Panc1 (cell line): ENCODE results near the gene MYO1E. TPM values are rescaled to one million over a fixed set of nuclear protein-coding genes. Genes with fewer than 3 reads are reported as not detected.
A peak's percentile ranks its signal among the peaks of the same experiment; 100 is the strongest.

Source experiments
- ATAC-seq: fragments of 200-7000 bp; cut with Tn5 transposase; 2 replicates; pipeline ENCODE4 v1.9.1; 2020; ENCODE audit warnings: mild to moderate bottlenecking, moderate library complexity
- BruUV-seq: library from RNA; stranded (reverse); fragments of 400-500 nt; replicated peaks from 2 replicates; lab custom pipeline; 2021; lab: Mats Ljungman, UMichigan
- CTCF ChIA-PET: fragments of 300-600 bp; sonication (Branson Sonifier 250); formaldehyde crosslinking; loops from one replicate; lab custom pipeline; 2022; ENCODE audit warnings: antibody characterized with exemption; lab: Charles Lee
- POLR2A ChIA-PET: fragments of 300-600 bp; sonication (Branson Sonifier 250); formaldehyde crosslinking; loops from one replicate; lab custom pipeline; 2022; ENCODE audit warnings: antibody characterized with exemption; lab: Charles Lee
- DNase-seq: peaks from one replicate; pipeline ENCODE4 v3.0.0-alpha.2; 2010; ENCODE audit warnings: low read depth, low spot score
- H3K27ac ChIP-seq: 2 replicates; pipeline ENCODE4 v1.5.1; 2011; ENCODE audit warnings: mild to moderate bottlenecking, low read length, inconsistent platforms
- H3K27me3 ChIP-seq: fragments of 200-500 bp; sonication (Bioruptor generic); 2 replicates; pipeline ENCODE4 v1.6.0; 2014; ENCODE audit warnings: low read length, inconsistent platforms; ENCODE audit not compliant: control insufficient read depth, insufficient read depth
- H3K36me3 ChIP-seq: fragments of 200-500 bp; sonication (Bioruptor generic); 2 replicates; pipeline ENCODE4 v1.5.1; 2014; ENCODE audit warnings: inconsistent platforms, mild to moderate bottlenecking, low read length, moderate library complexity; ENCODE audit not compliant: control insufficient read depth, insufficient read depth
- H3K4me1 ChIP-seq: 2 replicates; pipeline ENCODE4 v1.5.1; 2011; ENCODE audit warnings: inconsistent platforms, mild to moderate bottlenecking, low read length, moderate library complexity; ENCODE audit not compliant: control insufficient read depth, insufficient read depth
- H3K4me3 ChIP-seq, 2 experiments: 2 replicates each; pipeline ENCODE4 v1.5.1; 2011 to 2012; ENCODE audit warnings: low read depth in 2 of 2, low read length in 2 of 2, mild to moderate bottlenecking in 2 of 2, inconsistent platforms in 1 of 2, moderate library complexity in 1 of 2
- H3K9me3 ChIP-seq: fragments of 200-500 bp; sonication (Bioruptor generic); 2 replicates; pipeline ENCODE4 v1.5.1; 2014; ENCODE audit warnings: low read depth, mild to moderate bottlenecking, inconsistent platforms, low read length, moderate library complexity; ENCODE audit not compliant: control insufficient read depth, insufficient read depth
- POLR2AphosphoS5 ChIP-seq: IDR thresholded peaks from 2 replicates; pipeline ENCODE4 v1.6.1; 2012; ENCODE audit warnings: mild to moderate bottlenecking, low read depth, low read length, moderate library complexity
- SIN3A ChIP-seq: IDR thresholded peaks from 2 replicates; pipeline ENCODE4 v1.6.1; 2012; ENCODE audit warnings: low read depth, mild to moderate bottlenecking, low read length, moderate library complexity, borderline replicate concordance; ENCODE audit not compliant: insufficient read depth
- TCF7L2 ChIP-seq: IDR thresholded peaks from 2 replicates; pipeline ENCODE4 v1.6.1; 2011; ENCODE audit warnings: mild to moderate bottlenecking, low read depth, low read length, inconsistent platforms
- in situ Hi-C: cut with HindIII; loops from 2 replicates; pipeline ENCODE4 v1.10.0; 2016; ENCODE audit warnings: low sequenced_read_pairs, low pct_unique_long_range_greater_than_20kb
- intact Hi-C: fragments of 100-400 bp; cut with micrococcal nuclease; formaldehyde crosslinking; loops from one replicate; pipeline ENCODE4 v1.10.0; 2022; ENCODE audit not compliant: unreplicated experiment
- total RNA-seq: library from RNA; stranded (reverse); gene quantifications from one replicate; pipeline ENCODE4 v1.2.1, GENCODE V29; 2021; ENCODE audit not compliant: unreplicated experiment
- TF ChIP-seq, protein P1 (sequence below): fragments of 450-650 bp; IDR thresholded peaks from 2 replicates; pipeline ENCODE4 v1.5.1; 2017; ENCODE audit warnings: mild to moderate bottlenecking
- TF ChIP-seq, protein P2 (sequence below), 2 experiments: IDR thresholded peaks; 2 replicates each; pipeline ENCODE4 v1.6.1; 2011 to 2012; ENCODE audit warnings: low read depth in 2 of 2, control low read depth in 1 of 2, low read length in 1 of 2, mild to moderate bottlenecking in 1 of 2, moderate library complexity in 1 of 2; ENCODE audit not compliant: insufficient read depth in 1 of 2

The MYO1E gene
- total RNA-seq, 1 experiment from 2014 or later: 161 TPM

GRCh38 chr15:59304034-59304795 lies 68.5 kb downstream of the MYO1E start:
- intact Hi-C loops: no loop called here
- no peak for DNase-seq

GRCh38 chr15:59303633-59304032 lies 69.0 kb downstream of the MYO1E start:
- intact Hi-C loops (no loop called here), in situ Hi-C loops (no loop called here)
- Histone ChIP-seq H3K27me3 (no peaks in the 10 kb centered on the region), H3K4me1 (peaks cover 78% of the 10 kb centered on the region), H3K4me3 (peak overlapping the region in 1 of 2 experiments; percentile 5; a peak in 1 of 4 replicates), H3K36me3 (no peaks in the 10 kb centered on the region), H3K27ac (peak overlapping the region; percentile 74), H3K9me3 (no peaks in the 10 kb centered on the region)
- ChIA-PET CTCF (interaction anchor here (0.7 kb wide), 1 partner anchor 12 kb away, joined by 5 read pairs; no protein-coding TSS in a partner anchor), POLR2A (no interaction called here)
- DNase-seq (no peak), ATAC-seq (no peak)
- TF ChIP-seq, protein P1, sequence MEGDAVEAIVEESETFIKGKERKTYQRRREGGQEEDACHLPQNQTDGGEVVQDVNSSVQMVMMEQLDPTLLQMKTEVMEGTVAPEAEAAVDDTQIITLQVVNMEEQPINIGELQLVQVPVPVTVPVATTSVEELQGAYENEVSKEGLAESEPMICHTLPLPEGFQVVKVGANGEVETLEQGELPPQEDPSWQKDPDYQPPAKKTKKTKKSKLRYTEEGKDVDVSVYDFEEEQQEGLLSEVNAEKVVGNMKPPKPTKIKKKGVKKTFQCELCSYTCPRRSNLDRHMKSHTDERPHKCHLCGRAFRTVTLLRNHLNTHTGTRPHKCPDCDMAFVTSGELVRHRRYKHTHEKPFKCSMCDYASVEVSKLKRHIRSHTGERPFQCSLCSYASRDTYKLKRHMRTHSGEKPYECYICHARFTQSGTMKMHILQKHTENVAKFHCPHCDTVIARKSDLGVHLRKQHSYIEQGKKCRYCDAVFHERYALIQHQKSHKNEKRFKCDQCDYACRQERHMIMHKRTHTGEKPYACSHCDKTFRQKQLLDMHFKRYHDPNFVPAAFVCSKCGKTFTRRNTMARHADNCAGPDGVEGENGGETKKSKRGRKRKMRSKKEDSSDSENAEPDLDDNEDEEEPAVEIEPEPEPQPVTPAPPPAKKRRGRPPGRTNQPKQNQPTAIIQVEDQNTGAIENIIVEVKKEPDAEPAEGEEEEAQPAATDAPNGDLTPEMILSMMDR: no peak
- TF ChIP-seq SIN3A: no peak
- no peak for TF ChIP-seq TCF7L2
- no peak for TF ChIP-seq POLR2AphosphoS5
- TF ChIP-seq, protein P2, sequence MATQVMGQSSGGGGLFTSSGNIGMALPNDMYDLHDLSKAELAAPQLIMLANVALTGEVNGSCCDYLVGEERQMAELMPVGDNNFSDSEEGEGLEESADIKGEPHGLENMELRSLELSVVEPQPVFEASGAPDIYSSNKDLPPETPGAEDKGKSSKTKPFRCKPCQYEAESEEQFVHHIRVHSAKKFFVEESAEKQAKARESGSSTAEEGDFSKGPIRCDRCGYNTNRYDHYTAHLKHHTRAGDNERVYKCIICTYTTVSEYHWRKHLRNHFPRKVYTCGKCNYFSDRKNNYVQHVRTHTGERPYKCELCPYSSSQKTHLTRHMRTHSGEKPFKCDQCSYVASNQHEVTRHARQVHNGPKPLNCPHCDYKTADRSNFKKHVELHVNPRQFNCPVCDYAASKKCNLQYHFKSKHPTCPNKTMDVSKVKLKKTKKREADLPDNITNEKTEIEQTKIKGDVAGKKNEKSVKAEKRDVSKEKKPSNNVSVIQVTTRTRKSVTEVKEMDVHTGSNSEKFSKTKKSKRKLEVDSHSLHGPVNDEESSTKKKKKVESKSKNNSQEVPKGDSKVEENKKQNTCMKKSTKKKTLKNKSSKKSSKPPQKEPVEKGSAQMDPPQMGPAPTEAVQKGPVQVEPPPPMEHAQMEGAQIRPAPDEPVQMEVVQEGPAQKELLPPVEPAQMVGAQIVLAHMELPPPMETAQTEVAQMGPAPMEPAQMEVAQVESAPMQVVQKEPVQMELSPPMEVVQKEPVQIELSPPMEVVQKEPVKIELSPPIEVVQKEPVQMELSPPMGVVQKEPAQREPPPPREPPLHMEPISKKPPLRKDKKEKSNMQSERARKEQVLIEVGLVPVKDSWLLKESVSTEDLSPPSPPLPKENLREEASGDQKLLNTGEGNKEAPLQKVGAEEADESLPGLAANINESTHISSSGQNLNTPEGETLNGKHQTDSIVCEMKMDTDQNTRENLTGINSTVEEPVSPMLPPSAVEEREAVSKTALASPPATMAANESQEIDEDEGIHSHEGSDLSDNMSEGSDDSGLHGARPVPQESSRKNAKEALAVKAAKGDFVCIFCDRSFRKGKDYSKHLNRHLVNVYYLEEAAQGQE (IDR thresholded peaks at IDR 0.05; ENCODE audit: insufficient read depth in 1 of 2, low read depth in 2 of 2, low read length in 1 of 2): no peak
- no TSS peak for BruUV-seq

More at GRCh38 chr15:59304034-59304795, 68.5 kb downstream of the MYO1E start:
- no peak for ATAC-seq
- ChIA-PET CTCF (interaction anchor here (0.7 kb wide), 1 partner anchor 13 kb away, joined by 5 read pairs; no protein-coding TSS in a partner anchor), POLR2A (interaction anchor here (1.5 kb wide), 1 partner anchor 8 kb away, joined by 3 read pairs; no protein-coding TSS in a partner anchor)
- no peaks in the 10 kb centered on the region for H3K36me3 ChIP-seq
- no peaks in the 10 kb centered on the region for H3K9me3 ChIP-seq
- TF ChIP-seq SIN3A: no peak
- no peak for TF ChIP-seq TCF7L2
- TF ChIP-seq, protein P1: no peak
- TF ChIP-seq POLR2AphosphoS5: no peak
- TF ChIP-seq, protein P2 (IDR thresholded peaks at IDR 0.05; ENCODE audit: insufficient read depth in 1 of 2, low read depth in 2 of 2, low read length in 1 of 2): no peak
- H3K4me3 ChIP-seq: peak overlapping the region in 1 of 2 experiments; percentile 5; a peak in 1 of 4 replicates
- H3K27ac ChIP-seq: peak overlapping the region; percentile 74
- H3K27me3 ChIP-seq: no peaks in the 10 kb centered on the region
- H3K4me1 ChIP-seq: peaks cover 72% of the 10 kb centered on the region
- in situ Hi-C loops: no loop called here
- BruUV-seq: no TSS peak
